Measurements from ENCODE around the gene SYT9. TPM values are rescaled to one million over a fixed set of nuclear protein-coding genes. Genes with fewer than 3 reads are reported as not detected.
A peak's percentile ranks its signal among the peaks of the same experiment; 100 is the strongest.

SYT9 gene
- total RNA-seq, 2 donors from 2014 or later: 0.64 to 2.2 TPM

GRCh38 chr11:7485186-7486097 is 233.7 kb downstream of the SYT9 start, which contains the start of gene OLFML1:
OLFML1 (plus strand) TSS chr11:7485506; CDS start chr11:7485876, 370 bp downstream.
- Histone ChIP-seq H3K4me3 (peak within 1 kb of the TSS in 1 of 2 donors; percentile 17), H3K9me3 (no peaks in the 10 kb centered on the region), H3K27ac (no peak within 1 kb of the TSS), H3K36me3 (no peaks in the 10 kb centered on the region), H3K27me3 (replicated peaks; ENCODE audit: insufficient read depth) (no peaks in the 10 kb centered on the region), H3K4me1 (replicated peaks) (peaks cover 3% of the 10 kb centered on the region)
- WGBS: 56% methylated on average over 15 of the region's 15 CpGs
- DNase-seq (ENCODE audit: low spot score): no peak
- intact Hi-C loops (cut with DNase I): no loop called here
- TF ChIP-seq POLR2A (IDR thresholded peaks at IDR 0.05) (no peak), POLR2AphosphoS5 (IDR thresholded peaks at IDR 0.05) (no peak), CTCF (IDR thresholded peaks at IDR 0.05) (no peak)

DNA sequence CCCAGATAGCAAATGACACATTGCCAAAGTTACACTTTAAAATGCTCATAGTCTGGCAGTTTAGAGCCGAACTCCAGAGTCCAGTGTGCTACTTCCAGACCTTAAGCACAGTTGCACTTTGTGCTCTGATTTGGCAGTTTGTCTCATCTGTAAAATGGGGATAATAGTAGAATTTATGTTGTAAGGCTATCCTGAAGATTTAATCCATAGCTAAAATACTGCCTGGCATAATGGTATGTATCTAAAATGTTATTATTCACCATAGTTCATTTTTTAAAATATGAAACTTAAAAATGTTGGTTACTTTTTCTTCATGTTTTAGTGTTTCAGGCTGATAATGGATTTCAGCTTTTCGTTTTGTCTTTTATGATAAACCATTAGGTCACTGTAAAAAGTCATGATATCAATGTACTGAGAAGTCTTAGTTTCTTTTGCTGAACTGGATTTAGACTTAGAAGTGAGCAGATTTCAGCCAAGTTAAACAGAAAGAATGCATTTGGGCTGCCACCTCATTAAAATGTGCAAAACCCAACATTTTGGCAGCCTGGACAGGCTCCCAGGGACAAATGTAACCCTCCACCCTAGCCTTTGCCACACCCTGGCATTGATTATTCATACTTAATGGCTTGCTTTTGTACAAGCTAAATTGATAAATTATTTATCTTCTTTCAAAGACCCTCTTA is 234.5 kb downstream of the SYT9 start:
- no peak for DNase-seq (ENCODE audit: low spot score)
- peak overlapping the region in 1 of 2 donors; percentile 17 for H3K4me3 ChIP-seq
- TF ChIP-seq POLR2A (IDR thresholded peaks at IDR 0.05) (no peak), POLR2AphosphoS5 (IDR thresholded peaks at IDR 0.05) (no peak), CTCF (IDR thresholded peaks at IDR 0.05) (no peak)
- H3K27me3 ChIP-seq (replicated peaks; ENCODE audit: insufficient read depth): no peaks in the 10 kb centered on the region
- WGBS: 51% methylated on average over 2 of the region's 2 CpGs
- no peaks in the 10 kb centered on the region for H3K36me3 ChIP-seq
- H3K4me1 ChIP-seq (replicated peaks): peaks cover 3% of the 10 kb centered on the region
- H3K9me3 ChIP-seq: no peaks in the 10 kb centered on the region
- intact Hi-C loops (cut with DNase I): no loop called here
- H3K27ac ChIP-seq: no peak overlapping the region

- no peak for DNase-seq (ENCODE audit: low spot score)
- no peaks in the 10 kb centered on the region for H3K27me3 ChIP-seq (replicated peaks; ENCODE audit: insufficient read depth)
- peak overlapping the region in 1 of 2 donors; percentile 2 for H3K4me3 ChIP-seq
- WGBS: 29% methylated on average over 6 of the region's 6 CpGs
- H3K27ac ChIP-seq: no peak overlapping the region
- intact Hi-C loops (cut with DNase I): no loop called here
- H3K9me3 ChIP-seq: no peaks in the 10 kb centered on the region
- H3K4me1 ChIP-seq (replicated peaks): peaks cover 3% of the 10 kb centered on the region
- no peak for TF ChIP-seq POLR2AphosphoS5 (IDR thresholded peaks at IDR 0.05)
- no peak for TF ChIP-seq CTCF (IDR thresholded peaks at IDR 0.05)
- no peak for TF ChIP-seq POLR2A (IDR thresholded peaks at IDR 0.05)
- H3K36me3 ChIP-seq: no peaks in the 10 kb centered on the region
Measured at GRCh38 chr11:7486781-7487140, 235.1 kb downstream of the SYT9 start.

DNA sequence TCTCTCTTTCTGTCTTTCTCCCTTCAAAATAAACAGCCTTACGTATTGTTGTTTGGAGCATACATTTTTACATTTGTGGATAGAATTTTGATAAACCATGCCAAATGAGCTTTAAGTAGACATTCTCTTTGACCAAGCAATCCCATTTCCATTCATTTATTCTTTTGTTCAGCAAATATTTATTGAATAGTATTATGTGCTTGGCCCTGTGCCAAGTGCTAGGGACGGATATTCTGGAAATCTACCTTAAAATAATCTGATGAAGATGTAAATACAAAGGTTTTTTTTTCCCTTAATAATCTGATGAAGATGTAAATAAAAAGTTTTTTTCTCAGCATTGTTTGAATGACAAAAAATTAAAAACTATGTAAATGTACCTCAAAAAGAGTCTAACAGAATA is 235.7 kb downstream of the SYT9 start:
- Histone ChIP-seq H3K4me3 (peak overlapping the region in 1 of 2 donors; percentile 2), H3K9me3 (no peaks in the 10 kb centered on the region), H3K36me3 (no peaks in the 10 kb centered on the region), H3K27me3 (replicated peaks; ENCODE audit: insufficient read depth) (no peaks in the 10 kb centered on the region), H3K4me1 (replicated peaks) (peaks cover 3% of the 10 kb centered on the region), H3K27ac (no peak overlapping the region)
- WGBS: 48% methylated on average over 2 of the region's 2 CpGs
- TF ChIP-seq POLR2A (IDR thresholded peaks at IDR 0.05): no peak
- no peak for TF ChIP-seq POLR2AphosphoS5 (IDR thresholded peaks at IDR 0.05)
- no peak for TF ChIP-seq CTCF (IDR thresholded peaks at IDR 0.05)
- intact Hi-C loops (cut with DNase I): no loop called here
- DNase-seq (ENCODE audit: low spot score): no peak

All from prostate gland (tissue), 2 donors.